Tongue (tissue), 2 donors: Measurements from ENCODE around the gene PHF2. TPM values are rescaled to one million over a fixed set of nuclear protein-coding genes. Genes with fewer than 3 reads are reported as not detected.
A peak's percentile ranks its signal among the peaks of the same experiment; 100 is the strongest.

Source experiments
- DNase-seq: peaks from one replicate; pipeline ENCODE4 v3.0.0-alpha.2; 2015
- total RNA-seq: library from RNA; depleted of rRNA; stranded (reverse); fragments of >200 nt; gene quantifications from one replicate; pipeline ENCODE4 v1.2.3, GENCODE V29; 2014

Gene PHF2
- total RNA-seq, 1 donor from 2014 or later: 36.2 TPM

- no peak for DNase-seq
Measured at GRCh38 chr9:93680443-93681268, 104.3 kb downstream of the PHF2 start.

GRCh38 chr9:93681269-93682154, 105.1 kb downstream of the PHF2 start:
- no peak for DNase-seq

- peak; percentile 72 for DNase-seq
Measured at GRCh38 chr9:93682155-93682968, 106.0 kb downstream of the PHF2 start.

- DNase-seq: no peak
Measured at GRCh38 chr9:93683331-93684134, 107.1 kb downstream of the PHF2 start.

GRCh38 chr9:93684161-93684765, 107.9 kb downstream of the PHF2 start:
- DNase-seq: no peak

GRCh38 chr9:93684806-93685543, 108.6 kb downstream of the PHF2 start:
- DNase-seq: no peak

GRCh38 chr9:93686127-93686879, 109.9 kb downstream of the PHF2 start:
- no peak for DNase-seq

- DNase-seq: no peak
Measured at GRCh38 chr9:93686880-93687236, 110.5 kb downstream of the PHF2 start.

GRCh38 chr9:93690618-93691017, 114.2 kb downstream of the PHF2 start:
- DNase-seq: no peak

GRCh38 chr9:93693129-93693528, 116.7 kb downstream of the PHF2 start:
- no peak for DNase-seq

- DNase-seq: peak; percentile 16
Measured at GRCh38 chr9:93697352-93698139, 121.2 kb downstream of the PHF2 start.

GRCh38 chr9:93698140-93698908, 121.9 kb downstream of the PHF2 start:
- no peak for DNase-seq

GRCh38 chr9:93699650-93700049, 123.3 kb downstream of the PHF2 start:
- no peak for DNase-seq

GRCh38 chr9:93701494-93702218, 125.3 kb downstream of the PHF2 start:
- DNase-seq: no peak

- DNase-seq: no peak
Measured at GRCh38 chr9:93702261-93702660, 125.9 kb downstream of the PHF2 start.

- no peak for DNase-seq
Measured at GRCh38 chr9:93708289-93708986, 132.1 kb downstream of the PHF2 start.

GRCh38 chr9:93708987-93709302, 132.6 kb downstream of the PHF2 start:
- no peak for DNase-seq
